T follicular helper cell (primary cell): ENCODE data around the gene PPIL6.

Experiments
- DNase-seq: peaks from one replicate; pipeline ENCODE4 v3.0.0-alpha.2; 2020; ENCODE audit warnings: low read depth

Gene PPIL6

GRCh38 chr6:109362102-109362884 is 78.1 kb downstream of the PPIL6 start:
- DNase-seq: no peak

GRCh38 chr6:109360791-109361190 is 79.6 kb downstream of the PPIL6 start:
- no peak for DNase-seq

- DNase-seq: no peak
Measured at GRCh38 chr6:109360281-109360680, 80.1 kb downstream of the PPIL6 start.

- no peak for DNase-seq
Measured at GRCh38 chr6:109359248-109359647, 81.2 kb downstream of the PPIL6 start.

- no peak for DNase-seq
Measured at GRCh38 chr6:109358204-109358603, 82.2 kb downstream of the PPIL6 start.

GRCh38 chr6:109356237-109356636 is 84.2 kb downstream of the PPIL6 start:
- DNase-seq: no peak

- DNase-seq: no peak
Measured at GRCh38 chr6:109351231-109352130, 88.9 kb downstream of the PPIL6 start.

GRCh38 chr6:109349419-109349987 is 90.9 kb downstream of the PPIL6 start:
- DNase-seq: no peak

GRCh38 chr6:109348226-109348625 is 92.2 kb downstream of the PPIL6 start:
- no peak for DNase-seq

GRCh38 chr6:109347779-109348178 is 92.6 kb downstream of the PPIL6 start:
- no peak for DNase-seq

GRCh38 chr6:109345986-109346385 is 94.4 kb downstream of the PPIL6 start:
- DNase-seq: no peak

- no peak for DNase-seq
Measured at GRCh38 chr6:109344226-109344625, 96.2 kb downstream of the PPIL6 start.

GRCh38 chr6:109343518-109343917 is 96.9 kb downstream of the PPIL6 start:
- no peak for DNase-seq

GRCh38 chr6:109342911-109343310 is 97.5 kb downstream of the PPIL6 start:
- DNase-seq: no peak

- no peak for DNase-seq
Measured at GRCh38 chr6:109342506-109342905, 97.9 kb downstream of the PPIL6 start.

- no peak for DNase-seq
Measured at GRCh38 chr6:109340811-109341210, 99.6 kb downstream of the PPIL6 start.
